Esophagus squamous epithelium (tissue), 5 donors: Measurements from ENCODE around the gene MIER2. TPM values are rescaled to one million over a fixed set of nuclear protein-coding genes. Genes with fewer than 3 reads are reported as not detected.

Source experiments
- DNase-seq: peaks from one replicate; lab custom pipeline; 2025; lab: John Stamatoyannopoulos, UW
- H3K27ac ChIP-seq, 4 donors: fragments of 200-600 bp; sonication (generic); one replicate each; pipeline ENCODE4 v1.5.1; 2016 to 2019; ENCODE audit warnings: mild to moderate bottlenecking in 1 of 4
- H3K27me3 ChIP-seq, 4 donors: fragments of 200-600 bp; sonication (generic); 1 replicate in 3 of 4; 2 replicates in 1 of 4; pipeline versions ENCODE4 v1.5.1 to v1.6.0; 2017 to 2021; ENCODE audit warnings: antibody characterized with exemption in 1 of 4
- H3K36me3 ChIP-seq, 3 donors: fragments of 200-600 bp; sonication (generic); one replicate each; pipeline ENCODE4 v1.5.1; 2016 to 2019
- H3K4me1 ChIP-seq, 3 donors: fragments of 200-600 bp; sonication (generic); one replicate each; pipeline ENCODE4 v1.5.1; 2017 to 2019
- H3K4me3 ChIP-seq, 4 donors: fragments of 200-600 bp; sonication (generic); 1 replicate in 3 of 4; 2 replicates in 1 of 4; pipeline ENCODE4 v1.5.1; 2016 to 2019; ENCODE audit warnings: mild to moderate bottlenecking in 2 of 4, moderate library complexity in 1 of 4
- H3K9me3 ChIP-seq, 3 donors: fragments of 200-600 bp; sonication (generic); one replicate each; pipeline ENCODE4 v1.5.1; 2016 to 2019
- POLR2A ChIP-seq, 4 donors: fragments of 450-650 bp; IDR thresholded peaks; one replicate each; pipeline ENCODE4 v1.6.1; 2017; ENCODE audit warnings: antibody characterized with exemption in 4 of 4, mild to moderate bottlenecking in 4 of 4, moderate library complexity in 3 of 4
- WGBS, 2 donors: methylation state at CpG; one replicate each; pipeline ENCODE4 v1.1.5; 2018; 5-methylcytosine and 5-hydroxymethylcytosine counted together
- intact Hi-C: fragments of 100-400 bp; cut with DNase I; formaldehyde crosslinking; loops from one replicate; pipeline ENCODE4 v1.15.0; 2022
- total RNA-seq, 4 donors: library from RNA; depleted of rRNA; stranded (reverse); fragments of >200 nt; gene quantifications; one replicate each; pipeline ENCODE4 v1.1.0, GENCODE V29; 2016
- TF ChIP-seq, protein P1 (sequence below), 6 experiments: fragments of 450-650 bp in 4 of 6; fragments of 200-600 bp in 2 of 6; sonication (generic) in 2 of 6; IDR thresholded peaks; one replicate each; pipeline ENCODE4 v1.5.1; 2016 to 2019; ENCODE audit warnings: antibody characterized with exemption in 6 of 6, mild to moderate bottlenecking in 4 of 6, moderate library complexity in 4 of 6
- donor health status: DM: yes; HTN: yes; CAD: no.

The MIER2 gene
- total RNA-seq, 4 donors from 2014 or later: 11.7 to 31.5 (median 14.9) TPM

DNA sequence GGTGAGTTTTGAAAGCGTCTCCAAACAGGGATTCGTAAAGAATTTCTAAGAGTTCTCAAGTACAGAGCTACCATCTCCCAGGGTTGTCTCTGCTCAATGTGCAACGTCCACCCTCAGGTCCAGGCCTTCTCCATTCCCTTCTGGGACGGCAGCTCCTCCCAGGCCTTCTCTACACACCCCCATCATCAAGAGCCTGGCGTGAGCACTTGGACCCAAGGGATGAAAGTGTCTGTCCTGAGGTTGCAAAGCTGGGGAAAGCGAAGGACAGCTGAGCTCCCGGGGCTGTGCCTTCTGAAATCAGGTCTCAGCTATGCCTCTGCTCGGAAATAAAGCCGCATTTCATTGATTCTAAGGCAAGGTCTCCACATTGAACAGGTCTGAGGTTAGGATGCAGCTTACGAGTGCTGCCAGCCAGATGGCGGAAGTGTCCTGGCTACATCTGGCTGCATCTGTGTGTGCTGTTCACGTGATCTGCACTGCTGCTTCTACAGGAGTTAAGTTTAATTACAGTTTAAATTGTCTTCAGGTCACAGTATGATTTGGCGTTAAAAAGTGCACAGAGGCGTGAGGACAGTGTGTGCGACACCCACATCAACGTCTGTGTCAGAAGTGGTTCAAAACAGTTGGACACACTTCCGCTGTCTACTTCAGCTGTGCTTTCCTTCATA lies 27.0 kb upstream of the MIER2 start:
- Histone ChIP-seq H3K27ac (no peak overlapping the region), H3K9me3 (no peaks in the 10 kb centered on the region), H3K4me1 (peaks cover 8 to 42% (median 17%) of the 10 kb centered on the region in 3 donors), H3K36me3 (no peaks in the 10 kb centered on the region), H3K4me3 (no peak overlapping the region), H3K27me3 (peaks cover 0 to 85% (median 0%) of the 10 kb centered on the region in 4 donors)
- intact Hi-C loops: no loop called here
- no peak for DNase-seq
- 66 to 67% methylated on average over 14 to 17 of the region's 17 CpGs for WGBS, 2 donors
- TF ChIP-seq, protein P1, sequence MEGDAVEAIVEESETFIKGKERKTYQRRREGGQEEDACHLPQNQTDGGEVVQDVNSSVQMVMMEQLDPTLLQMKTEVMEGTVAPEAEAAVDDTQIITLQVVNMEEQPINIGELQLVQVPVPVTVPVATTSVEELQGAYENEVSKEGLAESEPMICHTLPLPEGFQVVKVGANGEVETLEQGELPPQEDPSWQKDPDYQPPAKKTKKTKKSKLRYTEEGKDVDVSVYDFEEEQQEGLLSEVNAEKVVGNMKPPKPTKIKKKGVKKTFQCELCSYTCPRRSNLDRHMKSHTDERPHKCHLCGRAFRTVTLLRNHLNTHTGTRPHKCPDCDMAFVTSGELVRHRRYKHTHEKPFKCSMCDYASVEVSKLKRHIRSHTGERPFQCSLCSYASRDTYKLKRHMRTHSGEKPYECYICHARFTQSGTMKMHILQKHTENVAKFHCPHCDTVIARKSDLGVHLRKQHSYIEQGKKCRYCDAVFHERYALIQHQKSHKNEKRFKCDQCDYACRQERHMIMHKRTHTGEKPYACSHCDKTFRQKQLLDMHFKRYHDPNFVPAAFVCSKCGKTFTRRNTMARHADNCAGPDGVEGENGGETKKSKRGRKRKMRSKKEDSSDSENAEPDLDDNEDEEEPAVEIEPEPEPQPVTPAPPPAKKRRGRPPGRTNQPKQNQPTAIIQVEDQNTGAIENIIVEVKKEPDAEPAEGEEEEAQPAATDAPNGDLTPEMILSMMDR (IDR thresholded peaks at IDR 0.05): no peak
- TF ChIP-seq POLR2A (IDR thresholded peaks at IDR 0.05): no peak

DNA sequence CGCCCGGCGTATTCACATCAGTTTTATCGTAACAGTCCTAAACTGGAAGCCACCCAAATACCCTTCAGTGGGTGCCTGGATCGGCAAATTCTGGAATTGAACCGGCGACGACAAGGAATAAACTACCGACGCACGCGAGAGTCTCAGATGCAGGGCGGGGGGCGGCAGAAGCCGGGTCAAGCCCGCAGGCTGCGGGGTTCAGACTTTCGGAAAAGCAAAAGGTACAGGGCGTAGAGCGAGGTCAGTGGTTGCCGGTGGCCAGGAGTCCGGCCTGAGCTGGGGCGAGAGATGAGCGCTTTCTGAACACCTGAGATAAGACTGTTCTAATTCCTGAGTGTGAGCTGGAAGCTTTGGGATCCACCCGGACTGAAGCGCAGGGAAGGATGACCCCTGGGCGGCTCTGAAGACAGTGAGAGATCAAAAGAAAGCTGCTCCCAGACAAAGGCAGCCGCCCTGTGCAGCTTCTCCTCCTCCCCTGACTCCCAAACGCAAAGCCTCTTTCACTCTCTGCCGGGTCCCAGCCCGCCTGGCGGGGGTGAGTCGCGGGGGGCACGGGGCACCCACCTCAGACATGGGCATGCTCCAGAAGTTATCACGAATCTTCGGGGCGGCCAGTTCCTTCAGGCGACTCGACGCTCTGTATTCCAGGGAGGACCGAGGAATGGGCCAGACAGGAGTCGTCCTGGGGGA lies 26.2 kb upstream of the MIER2 start:
- Histone ChIP-seq H3K27me3 (peaks cover 0 to 81% (median 0%) of the 10 kb centered on the region in 4 donors), H3K4me3 (no peak overlapping the region), H3K9me3 (no peaks in the 10 kb centered on the region), H3K27ac (no peak overlapping the region), H3K4me1 (peaks cover 8 to 42% (median 17%) of the 10 kb centered on the region in 3 donors), H3K36me3 (no peaks in the 10 kb centered on the region)
- 91% methylated on average over 24 to 29 of the region's 43 CpGs for WGBS, 2 donors
- intact Hi-C loops: no loop called here
- TF ChIP-seq POLR2A (IDR thresholded peaks at IDR 0.05): no peak
- TF ChIP-seq, protein P1 (IDR thresholded peaks at IDR 0.05): no peak
- no peak for DNase-seq

DNA sequence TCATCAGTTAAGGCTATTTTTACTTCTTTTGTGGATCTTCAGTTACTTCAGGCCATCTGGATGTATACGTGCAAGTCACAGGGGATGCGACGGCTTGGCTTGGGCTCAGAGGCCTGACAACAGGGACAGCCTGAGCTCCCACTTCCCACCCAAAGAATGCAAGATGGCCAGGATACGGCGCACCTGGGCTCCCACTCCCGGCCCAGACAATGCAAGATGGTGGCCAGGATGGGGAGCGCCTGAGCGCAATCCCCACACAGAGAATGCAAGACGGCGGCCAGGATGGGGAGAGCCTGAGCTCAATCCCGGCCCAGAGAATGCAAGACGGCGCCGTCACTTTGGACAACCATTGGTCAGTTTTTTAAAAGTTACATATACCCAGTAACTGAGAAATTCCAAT lies 25.3 kb upstream of the MIER2 start:
- 91 to 94% methylated on average over 11 to 12 of the region's 14 CpGs for WGBS, 2 donors
- Histone ChIP-seq H3K4me3 (no peak overlapping the region), H3K4me1 (peaks cover 6 to 34% (median 15%) of the 10 kb centered on the region in 3 donors), H3K9me3 (no peaks in the 10 kb centered on the region), H3K27ac (no peak overlapping the region), H3K27me3 (peaks cover 0 to 79% (median 0%) of the 10 kb centered on the region in 4 donors), H3K36me3 (no peaks in the 10 kb centered on the region)
- no peak for DNase-seq
- intact Hi-C loops: no loop called here
- no peak for TF ChIP-seq POLR2A (IDR thresholded peaks at IDR 0.05)
- TF ChIP-seq, protein P1 (IDR thresholded peaks at IDR 0.05): no peak

DNA sequence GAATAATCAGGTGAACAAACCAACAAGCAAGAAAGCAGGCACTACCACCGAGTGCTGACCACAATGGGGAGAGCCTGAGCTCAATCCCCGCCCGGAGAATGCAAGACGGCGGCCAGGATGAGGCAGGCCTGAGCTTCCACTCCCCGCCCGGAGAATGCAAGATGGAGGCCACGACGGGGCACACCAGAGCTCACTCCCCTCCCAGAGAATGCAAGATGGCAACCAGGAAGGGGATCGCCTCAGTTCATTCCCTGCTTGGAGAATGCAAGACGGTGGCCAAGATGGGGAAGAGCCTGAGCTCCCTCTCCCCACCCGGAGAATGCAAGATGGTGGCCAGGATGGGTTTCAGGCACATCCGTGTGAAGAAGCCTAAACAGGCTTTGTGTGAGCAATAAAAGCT lies 24.7 kb upstream of the MIER2 start:
- H3K27me3 ChIP-seq: peaks cover 0 to 79% (median 0%) of the 10 kb centered on the region in 4 donors
- no peak for TF ChIP-seq POLR2A (IDR thresholded peaks at IDR 0.05)
- TF ChIP-seq, protein P1 (IDR thresholded peaks at IDR 0.05): no peak
- H3K36me3 ChIP-seq: no peaks in the 10 kb centered on the region
- H3K9me3 ChIP-seq: no peaks in the 10 kb centered on the region
- WGBS, 2 donors: 89 to 92% methylated on average over 13 of the region's 13 CpGs
- intact Hi-C loops: no loop called here
- no peak for DNase-seq
- no peak overlapping the region for H3K4me3 ChIP-seq
- H3K4me1 ChIP-seq: peaks cover under 1 to 28% (median 9%) of the 10 kb centered on the region in 3 donors
- no peak overlapping the region for H3K27ac ChIP-seq

DNA sequence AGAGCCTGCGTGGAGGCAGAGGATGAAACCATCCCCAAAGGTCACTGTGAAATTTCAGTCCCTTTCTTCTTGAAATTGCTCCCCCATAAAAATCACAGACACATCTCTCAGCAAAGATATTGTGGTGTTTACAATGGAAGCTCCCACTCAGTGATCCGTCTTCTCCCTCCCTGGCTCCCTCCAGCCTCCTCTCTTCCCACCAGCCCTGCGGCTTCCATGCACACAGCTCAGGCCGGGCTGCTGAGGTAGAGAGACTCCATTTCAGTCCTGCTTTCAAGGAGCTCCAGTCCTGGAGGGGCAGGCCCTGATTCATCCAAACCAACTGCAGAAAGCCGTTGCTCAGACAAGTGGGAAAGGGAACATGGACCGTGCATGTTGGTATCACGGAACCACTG lies 24.0 kb upstream of the MIER2 start:
- Histone ChIP-seq H3K9me3 (no peaks in the 10 kb centered on the region), H3K4me1 (peaks cover 0 to 21% (median 5%) of the 10 kb centered on the region in 3 donors), H3K27ac (no peak overlapping the region), H3K4me3 (no peak overlapping the region), H3K27me3 (peaks cover 0 to 74% (median 0%) of the 10 kb centered on the region in 4 donors), H3K36me3 (no peaks in the 10 kb centered on the region)
- no peak for DNase-seq
- WGBS, 2 donors: 72 to 76% methylated on average over 5 to 7 of the region's 7 CpGs
- intact Hi-C loops: no loop called here
- no peak for TF ChIP-seq POLR2A (IDR thresholded peaks at IDR 0.05)
- TF ChIP-seq, protein P1 (IDR thresholded peaks at IDR 0.05): no peak
